ENCODE data around the gene PCSK1. TPM values are rescaled to one million over a fixed set of nuclear protein-coding genes. Genes with fewer than 3 reads are reported as not detected.

The PCSK1 gene
- total and polyA plus RNA-seq, 4 donors, result 0.13 to 7.7 (median 1.6) TPM

DNA sequence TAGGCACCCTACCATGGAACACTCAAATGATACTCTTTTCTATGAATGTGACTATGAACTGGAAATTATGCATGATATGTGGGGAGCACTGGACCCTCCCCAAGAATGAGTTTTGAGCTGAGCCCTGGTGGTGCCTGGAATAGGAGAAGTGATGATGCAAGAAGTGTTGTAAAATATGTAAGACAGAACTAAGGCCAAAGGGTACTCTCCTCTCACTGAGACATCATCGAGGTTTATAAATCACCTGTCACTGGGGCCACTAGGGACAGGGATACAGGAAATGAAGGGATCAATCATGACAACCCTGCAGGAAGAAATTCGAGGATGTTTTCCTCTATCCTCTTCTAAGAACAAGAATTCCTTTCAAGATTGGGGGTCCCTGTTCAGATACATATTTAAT lies 45.4 kb downstream of the PCSK1 start:
- Histone ChIP-seq H3K36me3 (ENCODE audit: control insufficient read depth in 1 of 2, insufficient read depth in 2 of 2, low read length in 1 of 2) (no peaks in the 10 kb centered on the region), H3K4me1 (ENCODE audit: control insufficient read depth in 1 of 2, insufficient read depth in 2 of 2, low read length in 2 of 2) (no peaks in the 10 kb centered on the region), H3K9me3 (ENCODE audit: control insufficient read depth, low read length) (no peaks in the 10 kb centered on the region), H3K4me3 (ENCODE audit: low read length in 2 of 2) (no peak overlapping the region), H3K27me3 (ENCODE audit: control insufficient read depth in 1 of 2, insufficient read depth in 2 of 2, low read length in 1 of 2) (no peaks in the 10 kb centered on the region), H3K27ac (ENCODE audit: low read depth in 1 of 2, low read length in 2 of 2) (no peak overlapping the region)
- DNase-seq (no peak), ATAC-seq (ENCODE audit: low FRiP score) (no peak)
- 46 to 51% methylated on average over 2 of the region's 2 CpGs for WGBS, 2 donors
- intact Hi-C loops (cut with DNase I), result no loop called here

- no peak for ATAC-seq (ENCODE audit: low FRiP score)
- 89 to 92% methylated on average over 1 of the region's 1 CpG for WGBS, 2 donors
These were observed 47.5 kb downstream of the PCSK1 start for GRCh38 chr5:96385538-96385937.

GRCh38 chr5:96384353-96384752 lies 48.7 kb downstream of the PCSK1 start:
- Histone ChIP-seq H3K36me3 (ENCODE audit: control insufficient read depth in 1 of 2, insufficient read depth in 2 of 2, low read length in 1 of 2) (no peaks in the 10 kb centered on the region), H3K4me1 (ENCODE audit: control insufficient read depth in 1 of 2, insufficient read depth in 2 of 2, low read length in 2 of 2) (no peaks in the 10 kb centered on the region), H3K27ac (ENCODE audit: low read depth in 1 of 2, low read length in 2 of 2) (no peak overlapping the region), H3K9me3 (ENCODE audit: control insufficient read depth, low read length) (no peaks in the 10 kb centered on the region), H3K4me3 (ENCODE audit: low read length in 2 of 2) (no peak overlapping the region), H3K27me3 (ENCODE audit: control insufficient read depth in 1 of 2, insufficient read depth in 2 of 2, low read length in 1 of 2) (no peaks in the 10 kb centered on the region)
- DNase-seq (peak; percentile 65 to 80), ATAC-seq (ENCODE audit: low FRiP score) (peak; percentile 54)
- WGBS, 2 donors, result 39 to 44% methylated on average over 3 of the region's 3 CpGs
- intact Hi-C loops (cut with DNase I), result no loop called here

More at GRCh38 chr5:96385538-96385937, 47.5 kb downstream of the PCSK1 start:
- H3K27me3 ChIP-seq (ENCODE audit: control insufficient read depth in 1 of 2, insufficient read depth in 2 of 2, low read length in 1 of 2), result no peaks in the 10 kb centered on the region
- H3K4me1 ChIP-seq (ENCODE audit: control insufficient read depth in 1 of 2, insufficient read depth in 2 of 2, low read length in 2 of 2), result no peaks in the 10 kb centered on the region
- no peak overlapping the region for H3K4me3 ChIP-seq (ENCODE audit: low read length in 2 of 2)
- intact Hi-C loops (cut with DNase I), result no loop called here
- no peaks in the 10 kb centered on the region for H3K9me3 ChIP-seq (ENCODE audit: control insufficient read depth, low read length)
- no peak for DNase-seq
- no peaks in the 10 kb centered on the region for H3K36me3 ChIP-seq (ENCODE audit: control insufficient read depth in 1 of 2, insufficient read depth in 2 of 2, low read length in 1 of 2)
- no peak overlapping the region for H3K27ac ChIP-seq (ENCODE audit: low read depth in 1 of 2, low read length in 2 of 2)

DNA sequence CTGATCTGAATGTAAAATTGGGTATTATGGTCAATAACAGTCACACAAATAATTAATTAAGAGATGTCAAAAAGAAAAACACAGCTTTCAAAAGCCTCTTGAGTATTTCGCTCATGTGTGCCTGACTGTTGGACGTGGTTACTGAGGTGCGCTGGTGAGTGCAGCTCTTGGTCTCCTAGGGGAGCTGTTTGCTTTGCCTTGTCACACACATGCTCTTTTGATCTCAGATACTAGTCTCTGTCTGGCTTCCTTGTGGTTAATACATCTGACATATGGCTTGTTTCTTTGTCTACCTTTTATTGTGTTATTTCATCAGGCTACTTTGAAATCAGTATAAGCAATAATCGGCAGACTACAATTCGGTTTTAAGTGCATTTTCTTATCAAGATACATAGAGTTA lies 51.5 kb downstream of the PCSK1 start:
- no peak overlapping the region for H3K4me3 ChIP-seq (ENCODE audit: low read length in 2 of 2)
- DNase-seq, result no peak
- H3K4me1 ChIP-seq (ENCODE audit: control insufficient read depth in 1 of 2, insufficient read depth in 2 of 2, low read length in 2 of 2), result no peaks in the 10 kb centered on the region
- no peak overlapping the region for H3K27ac ChIP-seq (ENCODE audit: low read depth in 1 of 2, low read length in 2 of 2)
- no peak for ATAC-seq (ENCODE audit: low FRiP score)
- H3K36me3 ChIP-seq (ENCODE audit: control insufficient read depth in 1 of 2, insufficient read depth in 2 of 2, low read length in 1 of 2), result no peaks in the 10 kb centered on the region
- H3K27me3 ChIP-seq (ENCODE audit: control insufficient read depth in 1 of 2, insufficient read depth in 2 of 2, low read length in 1 of 2), result no peaks in the 10 kb centered on the region
- intact Hi-C loops (cut with DNase I), result no loop called here
- WGBS, 2 donors, result 86 to 88% methylated on average over 5 of the region's 5 CpGs
- H3K9me3 ChIP-seq (ENCODE audit: control insufficient read depth, low read length), result no peaks in the 10 kb centered on the region

DNA sequence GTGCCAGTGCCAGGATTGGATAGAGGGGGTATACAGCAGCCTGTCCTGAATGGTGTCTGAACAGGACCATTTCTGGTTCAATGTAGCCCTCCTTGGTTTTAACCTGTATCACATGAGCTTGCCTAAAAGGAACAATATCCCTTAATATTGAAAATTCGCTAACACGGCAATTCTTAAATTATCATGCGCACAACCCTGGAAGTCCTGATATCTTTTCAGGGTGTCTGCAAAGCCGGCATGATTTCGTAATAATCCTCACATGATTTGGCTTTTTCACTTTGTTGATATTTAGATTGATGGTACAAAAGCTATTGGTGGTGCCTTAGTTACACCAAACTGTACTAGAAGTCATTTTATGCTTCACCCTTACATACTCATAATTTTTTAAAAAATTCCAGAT lies 53.2 kb downstream of the PCSK1 start:
- H3K9me3 ChIP-seq (ENCODE audit: control insufficient read depth, low read length), result no peaks in the 10 kb centered on the region
- no peak for ATAC-seq (ENCODE audit: low FRiP score)
- H3K4me3 ChIP-seq (ENCODE audit: low read length in 2 of 2), result no peak overlapping the region
- H3K4me1 ChIP-seq (ENCODE audit: control insufficient read depth in 1 of 2, insufficient read depth in 2 of 2, low read length in 2 of 2), result no peaks in the 10 kb centered on the region
- no peak overlapping the region for H3K27ac ChIP-seq (ENCODE audit: low read depth in 1 of 2, low read length in 2 of 2)
- DNase-seq, result no peak
- no peaks in the 10 kb centered on the region for H3K27me3 ChIP-seq (ENCODE audit: control insufficient read depth in 1 of 2, insufficient read depth in 2 of 2, low read length in 1 of 2)
- intact Hi-C loops (cut with DNase I), result no loop called here
- no peaks in the 10 kb centered on the region for H3K36me3 ChIP-seq (ENCODE audit: control insufficient read depth in 1 of 2, insufficient read depth in 2 of 2, low read length in 1 of 2)
- WGBS, 2 donors, result 96 to 97% methylated on average over 5 of the region's 5 CpGs

DNA sequence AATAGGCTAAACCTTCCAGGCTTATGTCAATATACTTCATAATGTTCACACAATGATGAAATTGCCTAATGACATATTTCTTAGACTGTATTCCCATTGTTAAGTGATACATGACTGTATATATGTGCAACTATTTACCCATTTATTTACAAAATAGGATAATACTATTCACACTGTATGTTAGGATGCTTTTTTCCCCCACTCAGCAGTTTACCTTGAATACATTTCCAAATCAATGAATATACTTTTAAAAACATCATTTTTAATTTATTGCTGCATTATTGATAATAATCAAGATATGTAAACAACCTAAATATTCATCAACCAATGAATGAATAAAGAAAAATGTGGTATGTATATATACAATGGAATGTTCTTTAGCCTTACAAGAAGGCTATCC lies 55.5 kb downstream of the PCSK1 start:
- intact Hi-C loops (cut with DNase I), result no loop called here
- H3K4me3 ChIP-seq (ENCODE audit: low read length in 2 of 2), result no peak overlapping the region
- no peak for ATAC-seq (ENCODE audit: low FRiP score)
- H3K36me3 ChIP-seq (ENCODE audit: control insufficient read depth in 1 of 2, insufficient read depth in 2 of 2, low read length in 1 of 2), result no peaks in the 10 kb centered on the region
- no peaks in the 10 kb centered on the region for H3K4me1 ChIP-seq (ENCODE audit: control insufficient read depth in 1 of 2, insufficient read depth in 2 of 2, low read length in 2 of 2)
- H3K9me3 ChIP-seq (ENCODE audit: control insufficient read depth, low read length), result no peaks in the 10 kb centered on the region
- H3K27me3 ChIP-seq (ENCODE audit: control insufficient read depth in 1 of 2, insufficient read depth in 2 of 2, low read length in 1 of 2), result no peaks in the 10 kb centered on the region
- no peak overlapping the region for H3K27ac ChIP-seq (ENCODE audit: low read depth in 1 of 2, low read length in 2 of 2)
- DNase-seq, result no peak

- 48 to 49% methylated on average over 2 of the region's 2 CpGs for WGBS, 2 donors
- no peaks in the 10 kb centered on the region for H3K36me3 ChIP-seq (ENCODE audit: control insufficient read depth in 1 of 2, insufficient read depth in 2 of 2, low read length in 1 of 2)
These were observed 55.9 kb downstream of the PCSK1 start for GRCh38 chr5:96377167-96377566.

GRCh38 chr5:96374653-96375052 lies 58.4 kb downstream of the PCSK1 start:
- no peak overlapping the region for H3K27ac ChIP-seq (ENCODE audit: low read depth in 1 of 2, low read length in 2 of 2)
- no peaks in the 10 kb centered on the region for H3K27me3 ChIP-seq (ENCODE audit: control insufficient read depth in 1 of 2, insufficient read depth in 2 of 2, low read length in 1 of 2)
- 90 to 94% methylated on average over 5 of the region's 5 CpGs for WGBS, 2 donors
- no peaks in the 10 kb centered on the region for H3K36me3 ChIP-seq (ENCODE audit: control insufficient read depth in 1 of 2, insufficient read depth in 2 of 2, low read length in 1 of 2)
- H3K4me1 ChIP-seq (ENCODE audit: control insufficient read depth in 1 of 2, insufficient read depth in 2 of 2, low read length in 2 of 2), result no peaks in the 10 kb centered on the region
- DNase-seq (no peak), ATAC-seq (ENCODE audit: low FRiP score) (no peak)
- H3K9me3 ChIP-seq (ENCODE audit: control insufficient read depth, low read length), result no peaks in the 10 kb centered on the region
- intact Hi-C loops (cut with DNase I), result no loop called here
- H3K4me3 ChIP-seq (ENCODE audit: low read length in 2 of 2), result no peak overlapping the region

More at GRCh38 chr5:96377167-96377566, 55.9 kb downstream of the PCSK1 start:
- Histone ChIP-seq H3K4me1 (ENCODE audit: control insufficient read depth in 1 of 2, insufficient read depth in 2 of 2, low read length in 2 of 2) (no peaks in the 10 kb centered on the region), H3K4me3 (ENCODE audit: low read length in 2 of 2) (no peak overlapping the region), H3K27me3 (ENCODE audit: control insufficient read depth in 1 of 2, insufficient read depth in 2 of 2, low read length in 1 of 2) (no peaks in the 10 kb centered on the region), H3K27ac (ENCODE audit: low read depth in 1 of 2, low read length in 2 of 2) (no peak overlapping the region), H3K9me3 (ENCODE audit: control insufficient read depth, low read length) (no peaks in the 10 kb centered on the region)
- intact Hi-C loops (cut with DNase I), result no loop called here
- no peak for ATAC-seq (ENCODE audit: low FRiP score)
- no peak for DNase-seq

DNA sequence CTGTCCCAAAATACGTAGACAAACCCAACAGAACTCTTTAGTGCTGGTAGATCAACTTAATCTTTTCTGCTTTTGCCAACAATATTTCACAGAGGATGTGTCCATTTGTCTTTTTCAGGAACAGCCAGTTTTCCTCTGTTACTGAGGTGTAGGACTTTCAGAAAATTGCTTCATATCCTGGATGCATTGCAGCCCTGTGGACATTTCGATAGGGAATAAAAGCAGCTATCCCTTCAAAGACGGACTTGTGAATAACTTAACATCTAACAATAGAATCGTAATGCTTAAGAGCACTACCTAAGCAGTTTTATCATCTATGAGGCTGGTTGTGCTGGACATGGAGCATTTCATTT lies 59.7 kb downstream of the PCSK1 start:
- H3K27ac ChIP-seq (ENCODE audit: low read depth in 1 of 2, low read length in 2 of 2), result no peak overlapping the region
- H3K36me3 ChIP-seq (ENCODE audit: control insufficient read depth in 1 of 2, insufficient read depth in 2 of 2, low read length in 1 of 2), result no peaks in the 10 kb centered on the region
- H3K9me3 ChIP-seq (ENCODE audit: control insufficient read depth, low read length), result no peaks in the 10 kb centered on the region
- intact Hi-C loops (cut with DNase I), result no loop called here
- ATAC-seq (ENCODE audit: low FRiP score) (no peak), DNase-seq (no peak)
- no peaks in the 10 kb centered on the region for H3K27me3 ChIP-seq (ENCODE audit: control insufficient read depth in 1 of 2, insufficient read depth in 2 of 2, low read length in 1 of 2)
- 95% methylated on average over 4 of the region's 4 CpGs for WGBS, 2 donors
- H3K4me3 ChIP-seq (ENCODE audit: low read length in 2 of 2), result no peak overlapping the region
- no peaks in the 10 kb centered on the region for H3K4me1 ChIP-seq (ENCODE audit: control insufficient read depth in 1 of 2, insufficient read depth in 2 of 2, low read length in 2 of 2)

Data from aorta (tissue), 5 donors.